ENCODE data around the gene SCYGR2.
A peak's percentile ranks its signal among the peaks of the same experiment; 100 is the strongest.
"Not testable (repeated sequence)": the region's sequence is repeated elsewhere in the genome, so short reads cannot be mapped to it uniquely, and the experiment has no call there.

SCYGR2 gene

GRCh38 chr2:227598835-227599503 lies at the start of gene SCYGR2:
TSS of gene SCYGR2 (plus strand) at chr2:227598893. CDS start at chr2:227598893, 0 bp downstream.
- not testable (repeated sequence) for DNase-seq

GRCh38 chr2:227551836-227552235 lies 46.9 kb upstream of the SCYGR2 start:
- DNase-seq = no peak

GRCh38 chr2:227562581-227562980 lies 36.1 kb upstream of the SCYGR2 start:
- no peak for DNase-seq

- DNase-seq = no peak
Measured at GRCh38 chr2:227565080-227565479, 33.6 kb upstream of the SCYGR2 start.

- DNase-seq = no peak
Measured at GRCh38 chr2:227566012-227566411, 32.7 kb upstream of the SCYGR2 start.

GRCh38 chr2:227568852-227569169 lies 29.9 kb upstream of the SCYGR2 start:
- no peak for DNase-seq

GRCh38 chr2:227570615-227571014 lies 28.1 kb upstream of the SCYGR2 start:
- no peak for DNase-seq

- DNase-seq = no peak
Measured at GRCh38 chr2:227576110-227576509, 22.6 kb upstream of the SCYGR2 start.

- DNase-seq = no peak
Measured at GRCh38 chr2:227576812-227577211, 21.9 kb upstream of the SCYGR2 start.

GRCh38 chr2:227577555-227577954 lies 21.1 kb upstream of the SCYGR2 start:
- no peak for DNase-seq

- peak; percentile 91 for DNase-seq
Measured at GRCh38 chr2:227578642-227579041, 20.1 kb upstream of the SCYGR2 start.

GRCh38 chr2:227579791-227580190 lies 18.9 kb upstream of the SCYGR2 start:
- peak; percentile 54 for DNase-seq

- DNase-seq = no peak
Measured at GRCh38 chr2:227582369-227582768, 16.3 kb upstream of the SCYGR2 start.

GRCh38 chr2:227592694-227593387 lies 5.9 kb upstream of the SCYGR2 start:
- DNase-seq = no peak

GRCh38 chr2:227595797-227596196 lies 2.9 kb upstream of the SCYGR2 start:
- DNase-seq = no peak

GRCh38 chr2:227597036-227597435 lies 1.7 kb upstream of the SCYGR2 start:
- no peak for DNase-seq

GRCh38 chr2:227597998-227598397 lies 695 bp upstream of the SCYGR2 start:
- DNase-seq = no peak

- DNase-seq = no peak
Measured at GRCh38 chr2:227602358-227602757, 3.7 kb downstream of the SCYGR2 start.

GRCh38 chr2:227606476-227606875 lies 7.8 kb downstream of the SCYGR2 start:
- DNase-seq = no peak

- DNase-seq = no peak
Measured at GRCh38 chr2:227607941-227608340, 9.2 kb downstream of the SCYGR2 start.

- DNase-seq = peak; percentile 21
Measured at GRCh38 chr2:227608561-227609338, 10.1 kb downstream of the SCYGR2 start.

- no peak for DNase-seq
Measured at GRCh38 chr2:227610123-227610522, 11.4 kb downstream of the SCYGR2 start.

GRCh38 chr2:227612546-227613271 lies 14.0 kb downstream of the SCYGR2 start:
- DNase-seq = peak; percentile 50

All from DMS79 treated with DMSO at 0.1 percent for 48 hours (cell line).